Erythroblast (primary cell): ENCODE results near the gene RALGPS2.
"Not testable (repeated sequence)": the region's sequence is repeated elsewhere in the genome, so short reads cannot be mapped to it uniquely, and the experiment has no call there.

ENCODE experiments used
- GATA1 ChIP-seq: IDR thresholded peaks from 2 replicates; pipeline ENCODE4 v1.6.1; 2011; ENCODE audit warnings: low read depth, mild to moderate bottlenecking, control low read depth, low read length, moderate library complexity
- POLR2A ChIP-seq: IDR thresholded peaks from 2 replicates; pipeline ENCODE4 v1.6.1; 2011; ENCODE audit warnings: mild to moderate bottlenecking, low read length

DNA sequence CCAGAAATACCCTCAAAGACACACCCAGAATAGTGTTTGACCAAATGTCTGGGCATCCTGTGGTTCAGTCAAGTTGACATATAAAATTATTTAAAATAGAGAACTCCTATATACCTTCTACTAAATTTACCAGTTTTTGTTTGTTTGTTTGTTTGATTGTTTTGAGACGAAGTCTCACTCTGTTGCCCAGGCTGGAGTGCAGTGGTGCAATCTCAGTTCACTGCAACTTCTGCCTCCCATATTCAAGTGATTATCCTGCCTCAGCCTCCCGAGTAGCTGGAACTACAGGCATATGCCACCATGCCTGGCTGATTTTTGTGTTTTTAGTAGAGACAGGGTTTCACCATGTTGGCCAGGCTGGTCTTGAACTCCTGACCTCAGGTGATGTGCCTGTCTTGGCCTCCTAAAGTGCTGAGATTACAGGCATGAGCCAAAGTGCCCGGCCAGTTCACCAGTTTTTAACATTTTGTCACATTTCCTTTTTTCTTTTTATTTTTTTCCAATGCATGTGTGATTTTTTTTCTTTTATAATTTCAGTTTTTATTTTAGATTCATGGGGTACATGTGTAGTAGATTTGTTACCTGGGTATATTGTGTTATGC lies 29.7 kb downstream of the RALGPS2 start:
- TF ChIP-seq POLR2A, GATA1: not testable (repeated sequence)
